Measurements from ENCODE around the gene SORCS2.

GRCh38 chr4:7506119-7506518 lies 313.8 kb downstream of the SORCS2 start:
- TF ChIP-seq CTCF (IDR thresholded peaks at IDR 0.05) (no peak), POLR2AphosphoS5 (IDR thresholded peaks at IDR 0.05; ENCODE audit: low read depth, low read length) (no peak), REST (IDR thresholded peaks at IDR 0.05; ENCODE audit: insufficient read depth in 1 of 2, low read depth in 2 of 2, low read length in 1 of 2) (no peak), SIN3A (IDR thresholded peaks at IDR 0.05; ENCODE audit: borderline replicate concordance, insufficient read depth, low read depth, low read length) (no peak)

Measured in Panc1 (cell line).